SK-N-SH (cell line): ENCODE data around the gene ARID1B. TPM values are rescaled to one million over a fixed set of nuclear protein-coding genes. Genes with fewer than 3 reads are reported as not detected.

Experiments
- CTCF ChIA-PET: fragments of 300-600, 350-600 bp; formaldehyde crosslinking; extraction: SDS; loops from one replicate; lab custom pipeline; 2021; lab: Yijun Ruan, JAX
- POLR2A ChIA-PET: fragments of 350-600 bp; sonication (Branson Sonifier 250); formaldehyde crosslinking; extraction: SDS; loops from one replicate; lab custom pipeline; 2020; ENCODE audit warnings: antibody characterized with exemption, inconsistent platforms; lab: Yijun Ruan, JAX
- DNase-seq: peaks from one replicate; pipeline ENCODE4 v3.0.0; 2012
- H2AFZ ChIP-seq: fragments of 200-600 bp; sonication (generic); 2 replicates; pipeline ENCODE4 v1.8.1; 2016; ENCODE audit warnings: antibody characterized with exemption, mild to moderate bottlenecking, low read depth
- H3F3A ChIP-seq: fragments of 200-600 bp; sonication (generic); replicated peaks from 2 replicates; pipeline ENCODE3; 2016; ENCODE audit warnings: antibody characterized with exemption, mild to moderate bottlenecking; ENCODE audit not compliant: insufficient read depth
- H3K27ac ChIP-seq, 2 experiments: fragments of 200-500 bp in 1 of 2; fragments of 200-600 bp in 1 of 2; sonication (Bioruptor generic) in 1 of 2; sonication (generic), shearing (Covaris generic) in 1 of 2; 2 replicates each; pipeline versions ENCODE4 v1.5.1 to v1.6.1; 2014 to 2016; ENCODE audit warnings: low read depth in 2 of 2, inconsistent platforms in 1 of 2, low read length in 1 of 2, mild to moderate bottlenecking in 1 of 2, mixed read lengths in 1 of 2
- H3K27me3 ChIP-seq: fragments of 200-600 bp; sonication (generic), shearing (Covaris generic); 2 replicates; pipeline ENCODE4 v1.6.1; 2016; ENCODE audit warnings: mixed run types; ENCODE audit not compliant: insufficient read depth
- H3K36me3 ChIP-seq, 2 experiments: fragments of 200-500 bp in 1 of 2; fragments of 200-600 bp in 1 of 2; sonication (Bioruptor generic) in 1 of 2; sonication (generic) in 1 of 2; replicated peaks in 1 of 2; 2 replicates each; pipeline versions ENCODE3 to v1.5.1; 2014 to 2016; ENCODE audit warnings: low read length in 1 of 2, mild to moderate bottlenecking in 1 of 2; ENCODE audit not compliant: insufficient read depth in 2 of 2, control insufficient read depth in 1 of 2
- H3K4me1 ChIP-seq, 2 experiments: fragments of 200-500 bp in 1 of 2; fragments of 200-600 bp in 1 of 2; sonication (Bioruptor generic) in 1 of 2; sonication (generic), shearing (Covaris generic) in 1 of 2; 2 replicates each; pipeline versions ENCODE4 v1.5.1 to v1.6.1; 2014 to 2016; ENCODE audit warnings: low read depth in 1 of 2, low read length in 1 of 2, mixed run types in 1 of 2; ENCODE audit not compliant: insufficient read depth in 2 of 2, control insufficient read depth in 1 of 2
- H3K4me2 ChIP-seq: fragments of 200-600 bp; sonication (generic), shearing (Covaris generic); 2 replicates; pipeline ENCODE4 v1.6.1; 2017; ENCODE audit warnings: mixed run types
- H3K4me3 ChIP-seq, 2 experiments: fragments of 200-500 bp in 1 of 2; fragments of 200-600 bp in 1 of 2; sonication (Bioruptor generic) in 1 of 2; sonication (generic), shearing (Covaris generic) in 1 of 2; 2 replicates each; pipeline versions ENCODE4 v1.5.1 to v1.8.1; 2014 to 2016; ENCODE audit warnings: low read depth in 2 of 2, inconsistent platforms in 1 of 2, low read length in 1 of 2, mild to moderate bottlenecking in 1 of 2, mixed read lengths in 1 of 2, moderate library complexity in 1 of 2
- H3K79me2 ChIP-seq: fragments of 200-600 bp; sonication (generic); 2 replicates; pipeline ENCODE4 v1.8.1; 2017; ENCODE audit warnings: mild to moderate bottlenecking; ENCODE audit not compliant: insufficient read depth
- H3K9ac ChIP-seq: fragments of 200-600 bp; sonication (generic); 2 replicates; pipeline ENCODE4 v1.6.1; 2017; ENCODE audit warnings: mixed run types
- H3K9me2 ChIP-seq: fragments of 200-600 bp; sonication (generic); 2 replicates; pipeline ENCODE4 v1.6.1; 2017; ENCODE audit warnings: mixed run types
- H3K9me3 ChIP-seq: fragments of 200-600 bp; sonication (generic); 2 replicates; pipeline ENCODE4 v1.6.1; 2017; ENCODE audit warnings: mixed run types, mild to moderate bottlenecking, moderate library complexity
- H4K20me1 ChIP-seq: fragments of 200-600 bp; sonication (generic); 2 replicates; pipeline ENCODE4 v1.6.1; 2017; ENCODE audit warnings: mild to moderate bottlenecking, mixed run types; ENCODE audit not compliant: insufficient read depth
- CHD2 ChIP-seq: fragments of 150-350 bp; IDR thresholded peaks from 2 replicates; pipeline ENCODE4 v1.6.1; 2018; ENCODE audit warnings: low read length; ENCODE audit not compliant: partially characterized antibody
- ELF1 ChIP-seq: IDR thresholded peaks from 2 replicates; pipeline ENCODE4 v1.4.0; 2012
- EP300 ChIP-seq, 2 experiments: IDR thresholded peaks; 2 replicates each; pipeline versions ENCODE4 v1.4.0 to v1.6.1; 2012; ENCODE audit warnings: borderline replicate concordance in 1 of 2, low read depth in 1 of 2, low read length in 1 of 2
- GATA2 ChIP-seq: sonication (generic); formaldehyde crosslinking; IDR thresholded peaks from 2 replicates; pipeline ENCODE4 v1.5.0; 2020; ENCODE audit warnings: mild to moderate bottlenecking, missing genetic modification reagents
- JUND ChIP-seq: IDR thresholded peaks from 2 replicates; pipeline ENCODE4 v1.4.0; 2012
- MEF2A ChIP-seq: IDR thresholded peaks from 2 replicates; pipeline ENCODE4 v1.4.0; 2012; ENCODE audit warnings: low read depth, borderline replicate concordance
- RAD21 ChIP-seq: IDR thresholded peaks from 2 replicates; pipeline ENCODE4 v1.6.1; 2012; ENCODE audit warnings: mild to moderate bottlenecking, low read length
- RCOR1 ChIP-seq: fragments of 150-350 bp; IDR thresholded peaks from 2 replicates; pipeline ENCODE4 v1.6.1; 2017; ENCODE audit warnings: antibody characterized with exemption, low read length
- RXRA ChIP-seq: IDR thresholded peaks from 2 replicates; pipeline ENCODE4 v1.4.0; 2012; ENCODE audit warnings: low read depth, mild to moderate bottlenecking, borderline replicate concordance
- SIN3A ChIP-seq: IDR thresholded peaks from 2 replicates; pipeline ENCODE4 v1.6.1; 2012; ENCODE audit warnings: low read depth, mild to moderate bottlenecking, low read length, moderate library complexity, borderline replicate concordance
- TAF1 ChIP-seq: IDR thresholded peaks from 2 replicates; pipeline ENCODE4 v1.6.1; 2012; ENCODE audit warnings: low read depth, mild to moderate bottlenecking, low read length, moderate library complexity, borderline replicate concordance
- TCF12 ChIP-seq: IDR thresholded peaks from 2 replicates; pipeline ENCODE4 v1.4.0; 2012
- WGBS: methylation state at CpG from one replicate; pipeline ENCODE4 v1.1.6; 2017; ENCODE audit warnings: low lambda C conversion rate; 5-methylcytosine and 5-hydroxymethylcytosine counted together
- polyA plus RNA-seq, 3 experiments: library from polyadenylated mRNA; depleted of rRNA; stranded (reverse); fragments of >200 nt; gene quantifications; 2 replicates each; pipeline ENCODE4 v1.2.3, GENCODE V29; 2012
- TF ChIP-seq, protein P1 (sequence below): fragments of 150-350 bp; IDR thresholded peaks from 2 replicates; pipeline ENCODE4 v1.6.1; 2016; ENCODE audit warnings: mild to moderate bottlenecking, low read depth, low read length
- TF ChIP-seq, protein P2 (sequence below): fragments of 150-350 bp; IDR thresholded peaks from 2 replicates; pipeline ENCODE4 v1.6.1; 2017; ENCODE audit warnings: antibody characterized with exemption, low read length, low read depth, borderline replicate concordance
- TF ChIP-seq, protein P3 (sequence below): IDR thresholded peaks from 2 replicates; pipeline ENCODE4 v1.4.0; 2012; ENCODE audit warnings: low read depth, borderline replicate concordance
- TF ChIP-seq, protein P4 (sequence below): IDR thresholded peaks from 2 replicates; pipeline ENCODE4; 2012
- TF ChIP-seq, protein P5 (sequence below): IDR thresholded peaks from 2 replicates; pipeline ENCODE4 v1.6.1; 2012; ENCODE audit warnings: mild to moderate bottlenecking, low read depth, low read length, moderate library complexity
- TF ChIP-seq, protein P6 (sequence below): fragments of 200-600 bp; sonication (generic); IDR thresholded peaks from 2 replicates; pipeline ENCODE4 v1.6.1; 2017; ENCODE audit warnings: antibody characterized with exemption, mild to moderate bottlenecking, moderate library complexity

ARID1B gene
- polyA plus RNA-seq, 1 of the 3 experiments (the other 2 are of a cell fraction): 13.6 TPM

DNA sequence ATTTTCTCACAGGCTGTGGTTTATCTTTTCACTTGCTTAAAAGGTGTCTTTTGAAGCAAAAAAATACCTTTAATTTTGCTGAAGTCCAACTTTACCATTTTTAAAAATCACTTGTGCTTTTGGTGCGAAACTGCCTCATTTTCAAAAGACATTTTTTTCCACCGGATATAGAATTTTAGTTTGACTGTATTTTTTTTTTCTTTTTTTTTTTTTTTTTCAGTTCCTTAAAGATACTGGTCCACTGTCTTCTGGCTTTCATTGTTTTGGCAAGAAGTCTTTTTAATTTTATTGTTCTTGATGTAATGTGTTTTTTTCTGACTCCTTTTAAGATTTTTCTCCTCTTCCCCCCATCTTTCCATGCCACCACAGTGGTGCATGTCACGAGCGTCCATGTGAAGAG is 198.2 kb downstream of the ARID1B start (continued):
- TF ChIP-seq, protein P1, sequence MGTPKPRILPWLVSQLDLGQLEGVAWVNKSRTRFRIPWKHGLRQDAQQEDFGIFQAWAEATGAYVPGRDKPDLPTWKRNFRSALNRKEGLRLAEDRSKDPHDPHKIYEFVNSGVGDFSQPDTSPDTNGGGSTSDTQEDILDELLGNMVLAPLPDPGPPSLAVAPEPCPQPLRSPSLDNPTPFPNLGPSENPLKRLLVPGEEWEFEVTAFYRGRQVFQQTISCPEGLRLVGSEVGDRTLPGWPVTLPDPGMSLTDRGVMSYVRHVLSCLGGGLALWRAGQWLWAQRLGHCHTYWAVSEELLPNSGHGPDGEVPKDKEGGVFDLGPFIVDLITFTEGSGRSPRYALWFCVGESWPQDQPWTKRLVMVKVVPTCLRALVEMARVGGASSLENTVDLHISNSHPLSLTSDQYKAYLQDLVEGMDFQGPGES: no peak

DNA sequence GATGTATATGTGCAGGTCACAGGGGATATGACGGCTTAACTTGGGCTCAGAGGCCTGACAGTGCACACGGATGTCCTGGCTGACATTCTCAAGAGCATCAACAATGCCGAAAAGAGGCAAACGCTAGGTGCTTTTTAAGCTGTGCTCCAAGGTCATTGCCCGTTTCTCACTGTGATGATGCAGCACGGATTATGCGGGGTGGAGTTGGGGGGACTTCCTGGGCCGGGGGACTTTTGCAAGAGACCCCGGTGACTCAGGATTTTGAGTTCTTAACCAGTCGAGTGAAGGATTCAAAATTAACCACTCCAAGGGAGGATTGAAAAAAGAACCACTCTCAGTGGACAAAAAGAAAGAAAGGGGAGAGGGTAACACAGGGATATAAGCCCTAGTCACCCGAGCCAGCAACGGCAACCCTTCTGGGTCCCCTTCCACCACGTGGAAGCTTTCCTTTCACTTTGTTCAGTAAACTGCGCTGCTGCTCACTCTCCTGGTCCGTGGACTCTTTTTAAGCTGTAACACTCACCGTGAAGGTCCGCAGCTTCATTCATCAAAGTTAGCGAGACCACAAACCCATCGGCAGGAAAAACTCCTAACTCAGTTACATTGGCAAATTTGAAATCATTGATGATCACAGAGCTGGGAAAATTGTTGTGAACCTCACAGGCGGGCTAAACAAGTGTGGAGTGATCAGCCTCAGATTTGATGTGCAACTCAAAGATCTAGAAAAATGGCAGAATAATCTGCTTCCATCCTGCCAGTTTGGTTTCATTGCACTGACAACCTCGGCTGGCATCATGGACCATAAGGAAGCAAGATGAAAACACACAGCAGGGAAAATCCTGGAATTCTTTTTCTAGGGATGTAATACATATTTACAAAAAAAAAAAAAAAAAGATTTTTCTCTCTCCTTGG is 199.3 kb downstream of the ARID1B start:
- ChIA-PET POLR2A (no interaction called here), CTCF (interaction anchor here (1.7 kb wide), 1 partner anchor 19 kb away, joined by 3 read pairs; no protein-coding TSS in a partner anchor)
- WGBS: 24% methylated on average over 18 of the region's 21 CpGs
- Histone ChIP-seq H4K20me1 (peaks cover 56% of the 10 kb centered on the region), H3K79me2 (peaks cover 99% of the 10 kb centered on the region), H3K4me3 (peak overlapping the region; percentile 47 to 55), H3K9me3 (no peaks in the 10 kb centered on the region), H2AFZ (peak overlapping the region; percentile 77; the same call in 1 of the 2 replicates), H3K36me3 (peaks cover 0 to 5% of the 10 kb centered on the region in 2 experiments), H3K4me1 (peaks cover 0 to 29% of the 10 kb centered on the region in 2 experiments; a peak in 3 of 4 replicates), H3K27ac (peak overlapping the region; percentile 63 to 69), H3K9me2 (no peaks in the 10 kb centered on the region), H3K9ac (peak overlapping the region; percentile 63), H3F3A (peaks cover 14% of the 10 kb centered on the region), H3K27me3 (no peaks in the 10 kb centered on the region), H3K4me2 (peak overlapping the region; percentile 72)
- no peak for DNase-seq
- TF ChIP-seq, protein P2, sequence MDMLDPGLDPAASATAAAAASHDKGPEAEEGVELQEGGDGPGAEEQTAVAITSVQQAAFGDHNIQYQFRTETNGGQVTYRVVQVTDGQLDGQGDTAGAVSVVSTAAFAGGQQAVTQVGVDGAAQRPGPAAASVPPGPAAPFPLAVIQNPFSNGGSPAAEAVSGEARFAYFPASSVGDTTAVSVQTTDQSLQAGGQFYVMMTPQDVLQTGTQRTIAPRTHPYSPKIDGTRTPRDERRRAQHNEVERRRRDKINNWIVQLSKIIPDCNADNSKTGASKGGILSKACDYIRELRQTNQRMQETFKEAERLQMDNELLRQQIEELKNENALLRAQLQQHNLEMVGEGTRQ: no peak
- TF ChIP-seq JUND (no peak), RAD21 (no peak), GATA2 (CRISPR knock-in tag) (no peak), RXRA (no peak), RCOR1 (no peak), EP300 (IDR thresholded peaks at IDR 0.05; ENCODE audit: borderline replicate concordance in 1 of 2, low read depth in 1 of 2, low read length in 1 of 2) (no peak), TCF12 (no peak), SIN3A (peak; percentile 30; the same call in 1 of the 2 replicates), TAF1 (no peak), CHD2 (no peak), MEF2A (no peak), ELF1 (no peak)
- TF ChIP-seq, protein P3, sequence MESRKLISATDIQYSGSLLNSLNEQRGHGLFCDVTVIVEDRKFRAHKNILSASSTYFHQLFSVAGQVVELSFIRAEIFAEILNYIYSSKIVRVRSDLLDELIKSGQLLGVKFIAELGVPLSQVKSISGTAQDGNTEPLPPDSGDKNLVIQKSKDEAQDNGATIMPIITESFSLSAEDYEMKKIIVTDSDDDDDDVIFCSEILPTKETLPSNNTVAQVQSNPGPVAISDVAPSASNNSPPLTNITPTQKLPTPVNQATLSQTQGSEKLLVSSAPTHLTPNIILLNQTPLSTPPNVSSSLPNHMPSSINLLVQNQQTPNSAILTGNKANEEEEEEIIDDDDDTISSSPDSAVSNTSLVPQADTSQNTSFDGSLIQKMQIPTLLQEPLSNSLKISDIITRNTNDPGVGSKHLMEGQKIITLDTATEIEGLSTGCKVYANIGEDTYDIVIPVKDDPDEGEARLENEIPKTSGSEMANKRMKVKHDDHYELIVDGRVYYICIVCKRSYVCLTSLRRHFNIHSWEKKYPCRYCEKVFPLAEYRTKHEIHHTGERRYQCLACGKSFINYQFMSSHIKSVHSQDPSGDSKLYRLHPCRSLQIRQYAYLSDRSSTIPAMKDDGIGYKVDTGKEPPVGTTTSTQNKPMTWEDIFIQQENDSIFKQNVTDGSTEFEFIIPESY: no peak
- TF ChIP-seq, protein P4, sequence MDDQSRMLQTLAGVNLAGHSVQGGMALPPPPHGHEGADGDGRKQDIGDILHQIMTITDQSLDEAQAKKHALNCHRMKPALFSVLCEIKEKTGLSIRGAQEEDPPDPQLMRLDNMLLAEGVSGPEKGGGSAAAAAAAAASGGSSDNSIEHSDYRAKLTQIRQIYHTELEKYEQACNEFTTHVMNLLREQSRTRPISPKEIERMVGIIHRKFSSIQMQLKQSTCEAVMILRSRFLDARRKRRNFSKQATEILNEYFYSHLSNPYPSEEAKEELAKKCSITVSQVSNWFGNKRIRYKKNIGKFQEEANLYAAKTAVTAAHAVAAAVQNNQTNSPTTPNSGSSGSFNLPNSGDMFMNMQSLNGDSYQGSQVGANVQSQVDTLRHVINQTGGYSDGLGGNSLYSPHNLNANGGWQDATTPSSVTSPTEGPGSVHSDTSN: no peak
- TF ChIP-seq, protein P5, sequence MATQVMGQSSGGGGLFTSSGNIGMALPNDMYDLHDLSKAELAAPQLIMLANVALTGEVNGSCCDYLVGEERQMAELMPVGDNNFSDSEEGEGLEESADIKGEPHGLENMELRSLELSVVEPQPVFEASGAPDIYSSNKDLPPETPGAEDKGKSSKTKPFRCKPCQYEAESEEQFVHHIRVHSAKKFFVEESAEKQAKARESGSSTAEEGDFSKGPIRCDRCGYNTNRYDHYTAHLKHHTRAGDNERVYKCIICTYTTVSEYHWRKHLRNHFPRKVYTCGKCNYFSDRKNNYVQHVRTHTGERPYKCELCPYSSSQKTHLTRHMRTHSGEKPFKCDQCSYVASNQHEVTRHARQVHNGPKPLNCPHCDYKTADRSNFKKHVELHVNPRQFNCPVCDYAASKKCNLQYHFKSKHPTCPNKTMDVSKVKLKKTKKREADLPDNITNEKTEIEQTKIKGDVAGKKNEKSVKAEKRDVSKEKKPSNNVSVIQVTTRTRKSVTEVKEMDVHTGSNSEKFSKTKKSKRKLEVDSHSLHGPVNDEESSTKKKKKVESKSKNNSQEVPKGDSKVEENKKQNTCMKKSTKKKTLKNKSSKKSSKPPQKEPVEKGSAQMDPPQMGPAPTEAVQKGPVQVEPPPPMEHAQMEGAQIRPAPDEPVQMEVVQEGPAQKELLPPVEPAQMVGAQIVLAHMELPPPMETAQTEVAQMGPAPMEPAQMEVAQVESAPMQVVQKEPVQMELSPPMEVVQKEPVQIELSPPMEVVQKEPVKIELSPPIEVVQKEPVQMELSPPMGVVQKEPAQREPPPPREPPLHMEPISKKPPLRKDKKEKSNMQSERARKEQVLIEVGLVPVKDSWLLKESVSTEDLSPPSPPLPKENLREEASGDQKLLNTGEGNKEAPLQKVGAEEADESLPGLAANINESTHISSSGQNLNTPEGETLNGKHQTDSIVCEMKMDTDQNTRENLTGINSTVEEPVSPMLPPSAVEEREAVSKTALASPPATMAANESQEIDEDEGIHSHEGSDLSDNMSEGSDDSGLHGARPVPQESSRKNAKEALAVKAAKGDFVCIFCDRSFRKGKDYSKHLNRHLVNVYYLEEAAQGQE: no peak
- TF ChIP-seq, protein P6, sequence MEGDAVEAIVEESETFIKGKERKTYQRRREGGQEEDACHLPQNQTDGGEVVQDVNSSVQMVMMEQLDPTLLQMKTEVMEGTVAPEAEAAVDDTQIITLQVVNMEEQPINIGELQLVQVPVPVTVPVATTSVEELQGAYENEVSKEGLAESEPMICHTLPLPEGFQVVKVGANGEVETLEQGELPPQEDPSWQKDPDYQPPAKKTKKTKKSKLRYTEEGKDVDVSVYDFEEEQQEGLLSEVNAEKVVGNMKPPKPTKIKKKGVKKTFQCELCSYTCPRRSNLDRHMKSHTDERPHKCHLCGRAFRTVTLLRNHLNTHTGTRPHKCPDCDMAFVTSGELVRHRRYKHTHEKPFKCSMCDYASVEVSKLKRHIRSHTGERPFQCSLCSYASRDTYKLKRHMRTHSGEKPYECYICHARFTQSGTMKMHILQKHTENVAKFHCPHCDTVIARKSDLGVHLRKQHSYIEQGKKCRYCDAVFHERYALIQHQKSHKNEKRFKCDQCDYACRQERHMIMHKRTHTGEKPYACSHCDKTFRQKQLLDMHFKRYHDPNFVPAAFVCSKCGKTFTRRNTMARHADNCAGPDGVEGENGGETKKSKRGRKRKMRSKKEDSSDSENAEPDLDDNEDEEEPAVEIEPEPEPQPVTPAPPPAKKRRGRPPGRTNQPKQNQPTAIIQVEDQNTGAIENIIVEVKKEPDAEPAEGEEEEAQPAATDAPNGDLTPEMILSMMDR: no peak
